OCI-LY1 (cell line): Measurements from ENCODE around the gene LTV1.
"Not testable (repeated sequence)": the region's sequence is repeated elsewhere in the genome, so short reads cannot be mapped to it uniquely, and the experiment has no call there.

Source experiments
- CTCF ChIP-seq: fragments of 200-600 bp; sonication (generic), shearing (Covaris generic); IDR thresholded peaks from 2 replicates; pipeline ENCODE4 v1.5.1; 2017; ENCODE audit warnings: mild to moderate bottlenecking, antibody characterized with exemption, low read length, moderate library complexity, mixed read lengths
- EZH2 ChIP-seq: fragments of 200-600 bp; sonication (generic), shearing (Covaris generic); IDR thresholded peaks from 2 replicates; pipeline ENCODE4 v1.8.0; 2017; ENCODE audit warnings: borderline replicate concordance, mixed run types, mild to moderate bottlenecking, antibody characterized with exemption, low read length, moderate library complexity, mixed read lengths

- not testable (repeated sequence) for TF ChIP-seq CTCF, EZH2
These were observed 28.1 kb downstream of the LTV1 start for GRCh38 chr6:143871202-143871730.
